Myocyte (in vitro differentiated cells): Measurements from ENCODE around the gene PHACTR3. TPM values are rescaled to one million over a fixed set of nuclear protein-coding genes. Genes with fewer than 3 reads are reported as not detected.

Source experiments
- DNase-seq: peaks from one replicate; pipeline ENCODE4 v3.0.0-alpha.2; 2012; ENCODE audit warnings: low read depth
- total RNA-seq: library from RNA; depleted of rRNA; stranded (reverse); fragments of >200 nt; gene quantifications from 2 replicates; pipeline ENCODE4 v1.2.3, GENCODE V29; 2014

The PHACTR3 gene
- total RNA-seq, 1 donor from 2014 or later: not detected

- no peak for DNase-seq
These were observed 220.6 kb downstream of the PHACTR3 start for GRCh38 chr20:59824711-59825562.

GRCh38 chr20:59825563-59825920 is 221.2 kb downstream of the PHACTR3 start:
- no peak for DNase-seq

GRCh38 chr20:59825944-59826759 is 221.8 kb downstream of the PHACTR3 start:
- DNase-seq: peak; percentile 64

- DNase-seq: no peak
These were observed 223.1 kb downstream of the PHACTR3 start for GRCh38 chr20:59827138-59828056.

GRCh38 chr20:59828125-59829053 is 224.0 kb downstream of the PHACTR3 start:
- DNase-seq: no peak

- DNase-seq: peak; percentile 57
These were observed 224.9 kb downstream of the PHACTR3 start for GRCh38 chr20:59829054-59829785.

- DNase-seq: no peak
These were observed 225.7 kb downstream of the PHACTR3 start for GRCh38 chr20:59829786-59830664.

GRCh38 chr20:59830665-59831023 is 226.3 kb downstream of the PHACTR3 start:
- no peak for DNase-seq

- peak; percentile 78 for DNase-seq
These were observed 226.9 kb downstream of the PHACTR3 start for GRCh38 chr20:59831024-59831915.

GRCh38 chr20:59831916-59832270 is 227.6 kb downstream of the PHACTR3 start:
- DNase-seq: no peak

GRCh38 chr20:59832406-59833363 is 228.3 kb downstream of the PHACTR3 start:
- DNase-seq: no peak

- no peak for DNase-seq
These were observed 230.7 kb downstream of the PHACTR3 start for GRCh38 chr20:59835057-59835447.

- DNase-seq: peak; percentile 49
These were observed 231.4 kb downstream of the PHACTR3 start for GRCh38 chr20:59835448-59836395.

- no peak for DNase-seq
These were observed 232.4 kb downstream of the PHACTR3 start for GRCh38 chr20:59836767-59837166.
